ENCODE measurements around the gene PTPRN2.

The PTPRN2 gene

DNA sequence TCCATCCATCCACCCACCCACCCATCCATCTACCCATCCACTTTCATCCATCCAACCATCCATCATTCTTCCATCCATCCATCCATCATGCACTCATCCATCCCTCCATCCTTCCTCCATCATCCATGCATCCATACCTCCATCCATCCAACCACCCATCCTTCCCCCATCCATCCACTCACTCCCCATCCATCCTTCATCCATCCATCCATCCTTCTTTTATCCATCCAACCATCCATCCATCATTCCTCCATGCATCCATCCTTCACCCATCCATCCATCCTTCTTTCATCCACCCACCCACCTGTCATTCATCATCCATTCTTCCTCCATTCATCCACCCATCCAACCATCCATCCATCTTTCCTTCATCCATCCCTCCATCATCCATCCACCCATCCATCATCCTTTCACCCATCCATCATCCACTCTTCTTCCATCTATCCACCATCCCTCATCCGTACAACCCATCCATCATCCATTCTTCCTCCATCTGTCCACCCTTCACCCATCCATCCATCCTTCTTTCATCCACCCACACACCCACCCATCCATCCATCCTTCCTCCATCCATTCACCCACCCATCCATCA lies 822.6 kb downstream of the PTPRN2 start:
- DNase-seq (ENCODE audit: low read depth): no peak
- in situ Hi-C loops (cut with HindIII; ENCODE audit: low sequenced_read_pairs): no loop called here
- no peak overlapping the region for H3K4me3 ChIP-seq (ENCODE audit: low read depth, low read length)
- TF ChIP-seq, protein P1, sequence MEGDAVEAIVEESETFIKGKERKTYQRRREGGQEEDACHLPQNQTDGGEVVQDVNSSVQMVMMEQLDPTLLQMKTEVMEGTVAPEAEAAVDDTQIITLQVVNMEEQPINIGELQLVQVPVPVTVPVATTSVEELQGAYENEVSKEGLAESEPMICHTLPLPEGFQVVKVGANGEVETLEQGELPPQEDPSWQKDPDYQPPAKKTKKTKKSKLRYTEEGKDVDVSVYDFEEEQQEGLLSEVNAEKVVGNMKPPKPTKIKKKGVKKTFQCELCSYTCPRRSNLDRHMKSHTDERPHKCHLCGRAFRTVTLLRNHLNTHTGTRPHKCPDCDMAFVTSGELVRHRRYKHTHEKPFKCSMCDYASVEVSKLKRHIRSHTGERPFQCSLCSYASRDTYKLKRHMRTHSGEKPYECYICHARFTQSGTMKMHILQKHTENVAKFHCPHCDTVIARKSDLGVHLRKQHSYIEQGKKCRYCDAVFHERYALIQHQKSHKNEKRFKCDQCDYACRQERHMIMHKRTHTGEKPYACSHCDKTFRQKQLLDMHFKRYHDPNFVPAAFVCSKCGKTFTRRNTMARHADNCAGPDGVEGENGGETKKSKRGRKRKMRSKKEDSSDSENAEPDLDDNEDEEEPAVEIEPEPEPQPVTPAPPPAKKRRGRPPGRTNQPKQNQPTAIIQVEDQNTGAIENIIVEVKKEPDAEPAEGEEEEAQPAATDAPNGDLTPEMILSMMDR (IDR thresholded peaks at IDR 0.05; ENCODE audit: low read depth, low read length, missing control alignments): no peak

DNA sequence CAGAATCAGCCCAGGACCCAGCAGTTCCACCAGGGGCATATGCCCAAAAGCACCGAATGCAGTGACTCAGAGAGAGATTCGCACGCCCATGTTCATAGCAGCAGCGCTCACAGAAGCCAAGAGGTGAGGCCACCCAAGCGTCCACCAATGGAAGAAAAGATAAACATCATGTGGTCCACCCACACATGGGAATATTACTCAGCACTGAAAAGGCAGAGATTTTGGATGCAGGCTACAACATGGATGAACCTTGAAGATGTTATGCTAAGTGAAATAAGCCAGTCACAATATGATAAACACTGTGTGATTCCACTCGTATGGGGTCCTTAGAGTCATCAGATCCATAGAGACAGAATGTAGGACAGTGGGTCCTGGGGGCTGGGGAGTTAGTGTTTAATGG lies 823.4 kb downstream of the PTPRN2 start:
- TF ChIP-seq, protein P1 (IDR thresholded peaks at IDR 0.05; ENCODE audit: low read depth, low read length, missing control alignments): no peak
- H3K4me3 ChIP-seq (ENCODE audit: low read depth, low read length): no peak overlapping the region
- in situ Hi-C loops (cut with HindIII; ENCODE audit: low sequenced_read_pairs): no loop called here
- DNase-seq (ENCODE audit: low read depth): no peak

DNA sequence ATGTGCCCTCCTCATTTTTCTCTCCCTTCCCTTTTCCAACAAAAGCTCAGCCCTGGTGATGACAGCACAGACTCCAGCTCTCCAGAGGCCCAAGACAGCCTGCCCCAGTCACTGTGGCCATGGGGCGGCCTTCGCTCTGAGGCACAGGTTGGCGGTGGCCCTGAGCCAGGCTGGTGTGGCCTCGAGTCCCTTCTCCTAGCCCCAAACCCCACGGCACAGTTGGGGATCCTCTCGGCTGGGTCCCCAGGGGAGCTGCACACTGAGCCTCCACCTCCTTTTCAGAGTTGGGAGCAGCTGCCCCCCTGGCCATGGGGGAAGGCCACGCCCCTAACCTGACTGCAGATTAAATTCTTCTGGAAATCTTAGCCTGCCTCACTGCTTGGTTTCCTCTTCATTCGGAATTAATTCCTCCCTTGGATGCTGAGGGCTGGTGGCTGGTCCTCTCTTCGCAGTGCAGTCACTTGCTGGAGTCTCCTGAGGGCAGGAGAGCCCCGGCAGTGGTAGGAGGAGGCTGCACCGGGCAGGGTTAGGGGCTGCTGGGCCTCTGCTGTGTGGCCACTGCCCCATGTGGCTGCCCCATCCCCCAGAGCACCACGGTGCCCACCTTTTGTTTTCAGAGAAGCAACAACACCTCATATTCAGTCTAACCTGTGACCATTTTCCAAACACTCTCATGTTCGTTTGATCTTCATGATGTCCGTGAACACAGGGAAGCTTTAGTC lies 824.2 kb downstream of the PTPRN2 start:
- no peak for DNase-seq (ENCODE audit: low read depth)
- TF ChIP-seq, protein P1 (IDR thresholded peaks at IDR 0.05; ENCODE audit: low read depth, low read length, missing control alignments): no peak
- in situ Hi-C loops (cut with HindIII; ENCODE audit: low sequenced_read_pairs): no loop called here
- H3K4me3 ChIP-seq (ENCODE audit: low read depth, low read length): no peak overlapping the region

DNA sequence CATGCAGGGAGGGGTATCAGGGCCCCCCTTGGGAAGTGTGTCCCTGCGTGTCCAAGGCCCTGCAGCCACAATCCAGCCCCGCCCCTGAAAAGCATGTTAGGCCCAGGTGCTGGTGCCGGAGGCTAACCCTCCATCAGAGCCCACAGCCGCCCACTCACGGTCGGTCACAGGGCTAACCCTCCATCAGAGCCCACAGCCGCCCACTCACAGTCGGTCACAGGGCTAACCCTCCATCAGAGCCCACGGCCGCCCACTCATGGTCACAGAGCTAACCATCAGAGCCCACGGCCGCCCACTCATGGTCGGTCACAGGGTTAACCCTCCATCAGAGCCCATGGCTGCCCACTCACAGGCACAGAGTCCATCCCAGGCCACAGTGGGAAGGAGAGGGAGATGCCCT lies 824.8 kb downstream of the PTPRN2 start:
- no peak overlapping the region for H3K4me3 ChIP-seq (ENCODE audit: low read depth, low read length)
- DNase-seq (ENCODE audit: low read depth): no peak
- TF ChIP-seq, protein P1 (IDR thresholded peaks at IDR 0.05; ENCODE audit: low read depth, low read length, missing control alignments): no peak
- in situ Hi-C loops (cut with HindIII; ENCODE audit: low sequenced_read_pairs): no loop called here

DNA sequence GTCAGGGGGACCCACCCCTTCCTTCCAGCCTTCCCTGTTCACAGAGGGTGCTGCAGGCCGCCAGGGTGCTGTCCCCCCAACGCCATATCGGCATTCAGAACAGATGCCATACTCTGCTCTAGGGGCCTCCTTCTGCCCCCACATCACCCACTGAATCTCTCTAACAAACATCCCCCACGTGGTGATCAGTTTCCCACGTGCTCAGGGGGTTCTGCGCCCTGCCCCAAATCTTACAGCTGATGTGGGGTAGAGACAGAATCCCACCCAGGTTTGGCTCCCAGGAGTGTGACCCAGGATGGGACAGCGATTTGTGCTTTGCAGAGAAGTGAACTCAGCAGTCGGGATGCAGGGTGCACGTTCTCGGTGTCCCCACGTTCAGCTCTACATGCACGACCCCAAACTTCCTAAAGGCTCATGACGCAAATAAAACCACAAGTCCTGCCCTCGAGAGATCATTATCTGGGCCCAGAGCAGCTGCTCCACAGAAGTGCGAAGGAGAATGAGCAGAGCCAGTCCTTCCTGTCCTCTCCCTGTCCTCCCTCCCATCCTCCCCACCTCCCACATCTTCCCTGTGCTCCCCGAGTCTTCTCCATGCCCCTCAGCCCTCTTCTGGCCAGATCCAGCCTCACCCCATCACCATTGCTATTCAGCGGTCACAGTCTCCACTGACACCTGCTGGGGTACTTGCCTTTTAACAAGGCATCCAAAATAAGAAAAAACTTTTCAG lies 827.5 kb downstream of the PTPRN2 start:
- no peak overlapping the region for H3K4me3 ChIP-seq (ENCODE audit: low read depth, low read length)
- TF ChIP-seq, protein P1 (IDR thresholded peaks at IDR 0.05; ENCODE audit: low read depth, low read length, missing control alignments): no peak
- no peak for DNase-seq (ENCODE audit: low read depth)
- in situ Hi-C loops (cut with HindIII; ENCODE audit: low sequenced_read_pairs): no loop called here

DNA sequence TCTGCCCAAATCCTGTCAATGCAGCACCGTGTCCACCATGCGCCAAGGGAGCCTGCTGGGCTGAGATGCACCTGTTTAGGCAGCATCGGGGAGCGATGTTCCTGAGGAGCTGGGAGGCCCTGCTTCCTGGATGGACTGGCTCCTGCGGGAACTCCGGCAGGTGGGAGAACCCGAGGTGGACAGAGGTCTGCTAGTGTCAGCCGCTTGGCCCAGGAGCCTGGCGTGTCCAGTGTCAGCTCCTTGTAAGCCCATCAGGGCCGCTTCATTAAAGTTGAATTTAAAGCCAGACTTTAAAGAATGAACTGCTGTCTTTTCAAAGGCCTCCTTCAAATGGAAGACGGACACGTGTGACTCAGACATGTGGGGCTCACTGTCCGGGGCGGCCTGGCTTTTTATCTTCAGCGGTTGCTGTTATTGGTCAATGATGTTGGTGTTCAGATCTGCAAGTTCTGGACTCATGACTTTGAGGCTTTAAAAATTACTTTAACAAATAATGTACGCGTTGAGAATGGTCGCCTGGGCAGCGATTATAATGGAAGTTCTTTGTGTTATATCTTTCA lies 828.3 kb downstream of the PTPRN2 start:
- in situ Hi-C loops (cut with HindIII; ENCODE audit: low sequenced_read_pairs): no loop called here
- H3K4me3 ChIP-seq (ENCODE audit: low read depth, low read length): no peak overlapping the region
- DNase-seq (ENCODE audit: low read depth): no peak
- TF ChIP-seq, protein P1 (IDR thresholded peaks at IDR 0.05; ENCODE audit: low read depth, low read length, missing control alignments): no peak

Data from astrocyte of the cerebellum (primary cell).